BJ (cell line): ENCODE measurements around the gene ATP6V0E2. TPM values are rescaled to one million over a fixed set of nuclear protein-coding genes. Genes with fewer than 3 reads are reported as not detected.

ENCODE experiments used
- CTCF ChIA-PET: fragments of 350-600 bp; formaldehyde crosslinking; extraction: SDS; loops from one replicate; lab custom pipeline; 2021; ENCODE audit warnings: antibody characterized with exemption, inconsistent platforms; lab: Yijun Ruan, JAX
- POLR2A ChIA-PET: fragments of 300-600 bp; sonication (Branson Sonifier 250); formaldehyde crosslinking; extraction: SDS; loops from one replicate; lab custom pipeline; 2021; ENCODE audit warnings: antibody characterized with exemption; lab: Charles Lee
- DNase-seq: peaks from one replicate; pipeline ENCODE4 v3.0.0-alpha.2; 2011; ENCODE audit warnings: low read depth
- H3K27me3 ChIP-seq: 2 replicates; pipeline ENCODE4 v1.6.0; 2011; ENCODE audit warnings: low read length; ENCODE audit not compliant: control insufficient read depth, insufficient read depth
- H3K36me3 ChIP-seq: 2 replicates; pipeline ENCODE4 v1.5.1; 2011; ENCODE audit warnings: low read length; ENCODE audit not compliant: control insufficient read depth, insufficient read depth
- H3K4me3 ChIP-seq: 2 replicates; pipeline ENCODE4 v1.5.1; 2011; ENCODE audit warnings: low read depth, mild to moderate bottlenecking, control low read depth, low read length
- polyA plus RNA-seq: library from polyadenylated mRNA; depleted of rRNA; stranded (reverse); fragments of >200 nt; gene quantifications from 2 replicates; pipeline ENCODE4 v1.2.3, GENCODE V29; 2011
- TF ChIP-seq, protein P1 (sequence below): IDR thresholded peaks from 2 replicates; pipeline ENCODE4 v1.5.1; 2011; ENCODE audit warnings: low read depth, mild to moderate bottlenecking, control low read depth, inconsistent platforms, low read length, moderate library complexity; ENCODE audit not compliant: insufficient read depth

Gene ATP6V0E2
- polyA plus RNA-seq, 1 experiment = 17.7 TPM

GRCh38 chr7:149834601-149835000 lies 39.2 kb upstream of the ATP6V0E2 start:
- ChIA-PET POLR2A (no interaction called here), CTCF (interaction anchor here (0.9 kb wide), 1 partner anchor 28 kb away, joined by 3 read pairs; no protein-coding TSS in a partner anchor)
- H3K36me3 ChIP-seq = no peaks in the 10 kb centered on the region
- peaks cover 15% of the 10 kb centered on the region for H3K27me3 ChIP-seq
- no peak overlapping the region for H3K4me3 ChIP-seq
- DNase-seq = no peak
- TF ChIP-seq, protein P1, sequence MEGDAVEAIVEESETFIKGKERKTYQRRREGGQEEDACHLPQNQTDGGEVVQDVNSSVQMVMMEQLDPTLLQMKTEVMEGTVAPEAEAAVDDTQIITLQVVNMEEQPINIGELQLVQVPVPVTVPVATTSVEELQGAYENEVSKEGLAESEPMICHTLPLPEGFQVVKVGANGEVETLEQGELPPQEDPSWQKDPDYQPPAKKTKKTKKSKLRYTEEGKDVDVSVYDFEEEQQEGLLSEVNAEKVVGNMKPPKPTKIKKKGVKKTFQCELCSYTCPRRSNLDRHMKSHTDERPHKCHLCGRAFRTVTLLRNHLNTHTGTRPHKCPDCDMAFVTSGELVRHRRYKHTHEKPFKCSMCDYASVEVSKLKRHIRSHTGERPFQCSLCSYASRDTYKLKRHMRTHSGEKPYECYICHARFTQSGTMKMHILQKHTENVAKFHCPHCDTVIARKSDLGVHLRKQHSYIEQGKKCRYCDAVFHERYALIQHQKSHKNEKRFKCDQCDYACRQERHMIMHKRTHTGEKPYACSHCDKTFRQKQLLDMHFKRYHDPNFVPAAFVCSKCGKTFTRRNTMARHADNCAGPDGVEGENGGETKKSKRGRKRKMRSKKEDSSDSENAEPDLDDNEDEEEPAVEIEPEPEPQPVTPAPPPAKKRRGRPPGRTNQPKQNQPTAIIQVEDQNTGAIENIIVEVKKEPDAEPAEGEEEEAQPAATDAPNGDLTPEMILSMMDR = no peak

GRCh38 chr7:149836434-149836833 lies 37.3 kb upstream of the ATP6V0E2 start:
- ChIA-PET CTCF (interaction anchor here (0.7 kb wide), 1 partner anchor 36 kb away, joined by 3 read pairs; no protein-coding TSS in a partner anchor), POLR2A (no interaction called here)
- Histone ChIP-seq H3K27me3 (peaks cover 13% of the 10 kb centered on the region), H3K36me3 (no peaks in the 10 kb centered on the region), H3K4me3 (no peak overlapping the region)
- no peak for DNase-seq
- TF ChIP-seq, protein P1 = no peak

GRCh38 chr7:149837564-149838223 lies 36.1 kb upstream of the ATP6V0E2 start:
- ChIA-PET CTCF (interaction anchor here (1.1 to 1.3 kb wide), 2 partner anchors 14 to 38 kb away, joined by 3 to 5 read pairs; no protein-coding TSS in a partner anchor), POLR2A (no interaction called here)
- H3K4me3 ChIP-seq = no peak overlapping the region

DNA sequence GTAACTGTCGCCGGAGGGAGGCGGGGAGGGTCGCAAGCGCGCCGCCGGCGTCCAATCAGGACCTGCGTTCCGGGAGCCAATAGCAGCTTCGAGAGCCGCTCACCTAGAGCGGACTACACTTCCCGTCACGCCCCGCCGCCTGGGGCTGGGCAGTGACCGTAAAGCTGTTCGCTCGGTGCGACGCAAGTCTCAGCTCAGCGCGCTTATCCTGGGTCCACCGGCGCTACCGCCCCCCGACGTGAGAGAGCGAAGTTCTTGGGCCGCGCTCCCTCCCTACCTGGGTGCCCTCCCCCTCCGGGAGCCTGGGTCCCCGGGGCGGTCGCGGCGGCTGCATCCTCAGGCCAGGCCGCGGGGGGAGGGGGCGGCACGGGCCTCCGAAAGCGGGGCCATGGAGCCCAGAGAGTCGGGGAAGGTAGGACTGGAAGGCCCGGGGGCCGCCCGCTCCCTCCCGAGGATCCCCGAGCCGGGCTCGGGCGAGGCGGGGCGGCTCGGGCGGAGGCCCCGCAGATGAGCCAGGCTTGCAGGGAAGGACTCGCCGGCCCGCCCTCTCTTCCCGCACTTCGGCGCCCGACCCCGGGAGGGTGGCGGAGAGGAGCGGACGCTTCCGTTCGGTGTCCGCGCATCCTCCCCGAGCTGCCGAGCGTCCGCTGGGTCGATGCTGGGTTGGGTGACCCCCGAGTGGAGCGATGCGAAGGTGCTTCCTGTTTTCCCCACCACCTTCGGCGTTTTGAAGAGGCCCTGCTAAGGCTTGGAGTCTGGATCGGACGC lies 35.4 kb upstream of the ATP6V0E2 start, which contains the start of gene ZNF862:
ZNF862 (plus strand) TSS at position 152 of the 768 bp plus-strand sequence; CDS start at position 389, 237 bp downstream.
- TF ChIP-seq, protein P1 = peak; percentile 21; the same call in 1 of the 2 replicates
- H3K36me3 ChIP-seq = no peaks in the 10 kb centered on the region
- ChIA-PET POLR2A (interaction anchor here (0.6 kb wide), 1 partner anchor 11 kb away, joined by 4 read pairs; no protein-coding TSS in a partner anchor), CTCF (interaction anchor here (0.7 to 1.5 kb wide), 4 partner anchors 11 to 96 kb away, joined by 3 to 7 read pairs (median 4); no protein-coding TSS in a partner anchor)
- peaks cover 7% of the 10 kb centered on the region for H3K27me3 ChIP-seq
- peak within 1 kb of the TSS; percentile 65 for H3K4me3 ChIP-seq
- peak; percentile 87 for DNase-seq

More at GRCh38 chr7:149837564-149838223, 36.1 kb upstream of the ATP6V0E2 start:
- peaks cover 10% of the 10 kb centered on the region for H3K27me3 ChIP-seq
- H3K36me3 ChIP-seq = no peaks in the 10 kb centered on the region
- DNase-seq = no peak
- TF ChIP-seq, protein P1 = no peak
